Choroid plexus epithelial cell (primary cell): Measurements from ENCODE around the gene DPP4.

Source experiments
- DNase-seq: peaks from one replicate; pipeline ENCODE4 v3.0.0-alpha.2; 2010; ENCODE audit warnings: low read depth
- H3K4me3 ChIP-seq: 2 replicates; pipeline ENCODE4 v1.5.1; 2011; ENCODE audit warnings: low read depth, mild to moderate bottlenecking, control low read depth, low read length, moderate library complexity
- TF ChIP-seq, protein P1 (sequence below): conservative IDR thresholded peaks from 2 replicates; pipeline ENCODE4 v1.5.1; 2011; ENCODE audit warnings: low read depth, mild to moderate bottlenecking, control low read depth, inconsistent platforms, low read length, moderate library complexity

Gene DPP4

DNA sequence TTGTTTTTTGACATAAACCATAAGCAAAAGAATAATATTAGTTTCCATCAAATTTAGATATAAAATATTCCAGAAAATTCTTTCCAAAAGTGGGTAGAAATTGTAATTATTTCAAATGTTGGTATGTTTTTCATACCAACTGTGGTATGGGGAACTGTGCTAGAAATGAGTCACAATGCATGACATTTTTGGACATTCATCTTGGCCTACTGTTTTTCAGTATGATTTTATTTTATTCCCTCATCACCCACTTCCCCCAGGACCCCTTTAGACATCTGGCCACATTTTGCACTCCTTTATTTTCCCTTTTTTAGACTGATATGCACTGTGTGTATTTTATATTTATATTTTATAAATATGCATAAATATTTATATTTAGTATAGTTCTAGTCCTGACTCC lies 97.1 kb downstream of the DPP4 start:
- no peak overlapping the region for H3K4me3 ChIP-seq
- DNase-seq = no peak
- TF ChIP-seq, protein P1, sequence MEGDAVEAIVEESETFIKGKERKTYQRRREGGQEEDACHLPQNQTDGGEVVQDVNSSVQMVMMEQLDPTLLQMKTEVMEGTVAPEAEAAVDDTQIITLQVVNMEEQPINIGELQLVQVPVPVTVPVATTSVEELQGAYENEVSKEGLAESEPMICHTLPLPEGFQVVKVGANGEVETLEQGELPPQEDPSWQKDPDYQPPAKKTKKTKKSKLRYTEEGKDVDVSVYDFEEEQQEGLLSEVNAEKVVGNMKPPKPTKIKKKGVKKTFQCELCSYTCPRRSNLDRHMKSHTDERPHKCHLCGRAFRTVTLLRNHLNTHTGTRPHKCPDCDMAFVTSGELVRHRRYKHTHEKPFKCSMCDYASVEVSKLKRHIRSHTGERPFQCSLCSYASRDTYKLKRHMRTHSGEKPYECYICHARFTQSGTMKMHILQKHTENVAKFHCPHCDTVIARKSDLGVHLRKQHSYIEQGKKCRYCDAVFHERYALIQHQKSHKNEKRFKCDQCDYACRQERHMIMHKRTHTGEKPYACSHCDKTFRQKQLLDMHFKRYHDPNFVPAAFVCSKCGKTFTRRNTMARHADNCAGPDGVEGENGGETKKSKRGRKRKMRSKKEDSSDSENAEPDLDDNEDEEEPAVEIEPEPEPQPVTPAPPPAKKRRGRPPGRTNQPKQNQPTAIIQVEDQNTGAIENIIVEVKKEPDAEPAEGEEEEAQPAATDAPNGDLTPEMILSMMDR = no peak

DNA sequence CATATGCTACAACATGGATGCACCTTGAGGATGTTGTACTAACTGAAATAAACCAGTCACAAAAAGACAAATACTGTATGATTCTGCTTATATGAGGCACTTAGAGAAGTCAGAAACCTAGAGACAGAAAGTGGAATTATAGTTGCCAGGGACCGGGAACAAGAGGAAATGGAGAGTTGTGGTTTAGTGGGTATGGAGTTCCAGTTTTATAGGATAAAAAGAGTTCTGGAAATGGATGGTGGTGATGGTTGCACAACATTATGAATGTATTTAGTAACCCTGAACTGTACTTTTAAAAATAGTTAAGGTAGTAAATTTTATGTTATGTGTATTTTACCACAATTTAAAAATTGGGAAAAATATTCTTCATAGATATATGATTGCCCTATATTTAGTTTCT lies 97.7 kb downstream of the DPP4 start:
- TF ChIP-seq, protein P1 = no peak
- H3K4me3 ChIP-seq = no peak overlapping the region
- DNase-seq = no peak

DNA sequence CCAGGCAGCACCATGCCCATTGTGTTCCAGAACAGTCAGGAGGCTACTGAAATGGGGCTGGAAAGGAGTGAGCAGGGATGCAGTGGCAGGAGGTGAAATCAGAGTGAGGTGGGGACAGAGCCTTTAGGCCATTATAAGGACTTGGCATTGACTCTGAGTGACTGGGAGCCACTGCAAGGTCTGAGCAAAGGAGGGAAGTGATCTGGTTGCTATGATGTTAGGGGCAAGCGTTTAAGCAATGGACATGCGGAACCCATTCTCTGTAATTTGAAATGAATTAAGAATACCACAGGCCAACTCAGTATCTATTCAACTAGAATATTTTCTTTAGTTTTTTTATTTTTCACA lies 98.2 kb downstream of the DPP4 start:
- no peak overlapping the region for H3K4me3 ChIP-seq
- no peak for DNase-seq
- TF ChIP-seq, protein P1 = no peak

DNA sequence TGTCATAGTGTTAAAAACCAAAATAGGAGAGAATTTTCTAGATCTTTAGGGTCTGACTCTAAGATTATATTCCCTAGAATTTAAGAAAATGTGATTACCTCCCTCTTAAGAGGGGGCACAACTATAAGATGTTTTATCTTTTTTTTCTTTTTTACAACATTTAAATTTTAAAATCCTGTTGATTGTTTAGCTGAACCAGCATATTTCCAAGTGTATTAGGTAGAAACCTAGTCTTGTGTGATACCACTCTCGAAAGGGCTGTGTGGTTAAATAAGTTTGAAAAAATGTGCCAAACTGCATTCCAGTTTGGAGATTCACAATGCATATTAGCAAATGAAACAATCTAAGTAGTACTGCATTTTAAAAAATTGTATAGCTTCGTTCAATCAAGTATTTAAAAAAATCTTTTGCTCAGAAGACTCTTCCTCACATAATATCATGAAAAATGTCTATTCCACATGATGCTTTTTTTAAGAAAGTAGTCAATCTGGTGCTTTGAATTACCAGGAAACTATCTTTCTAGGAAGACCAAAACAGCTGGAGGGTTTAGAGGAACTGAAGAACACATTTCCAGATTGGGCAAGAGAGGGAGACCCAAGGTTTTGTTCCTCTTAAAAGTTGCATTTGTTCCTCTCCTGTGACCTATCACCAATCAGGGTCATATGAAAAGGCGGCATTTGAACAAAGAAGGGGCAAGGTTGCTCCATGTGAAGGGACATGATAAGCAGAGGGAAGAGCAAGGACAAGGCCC lies 98.8 kb downstream of the DPP4 start:
- no peak for DNase-seq
- no peak overlapping the region for H3K4me3 ChIP-seq
- TF ChIP-seq, protein P1 = no peak

DNA sequence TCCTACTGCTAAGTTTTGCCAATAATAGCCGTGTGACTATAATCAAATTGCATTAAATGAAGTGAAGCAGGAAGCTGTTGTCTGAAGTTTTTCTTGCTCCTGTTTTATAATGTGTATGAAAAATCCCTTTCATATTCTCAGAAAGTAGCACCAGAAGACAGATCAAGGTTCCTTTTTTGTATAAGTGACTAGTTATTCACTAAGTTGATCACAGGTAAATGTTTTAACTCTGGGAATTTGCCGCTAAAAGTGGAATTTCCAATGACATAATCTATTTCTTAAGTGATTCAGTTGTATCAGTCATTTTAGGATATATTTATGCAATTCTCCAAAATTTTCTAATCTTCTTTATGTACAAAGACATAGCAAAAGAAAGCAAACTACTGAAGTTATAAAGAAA lies 99.6 kb downstream of the DPP4 start:
- no peak for DNase-seq
- TF ChIP-seq, protein P1 = no peak
- H3K4me3 ChIP-seq = no peak overlapping the region

DNA sequence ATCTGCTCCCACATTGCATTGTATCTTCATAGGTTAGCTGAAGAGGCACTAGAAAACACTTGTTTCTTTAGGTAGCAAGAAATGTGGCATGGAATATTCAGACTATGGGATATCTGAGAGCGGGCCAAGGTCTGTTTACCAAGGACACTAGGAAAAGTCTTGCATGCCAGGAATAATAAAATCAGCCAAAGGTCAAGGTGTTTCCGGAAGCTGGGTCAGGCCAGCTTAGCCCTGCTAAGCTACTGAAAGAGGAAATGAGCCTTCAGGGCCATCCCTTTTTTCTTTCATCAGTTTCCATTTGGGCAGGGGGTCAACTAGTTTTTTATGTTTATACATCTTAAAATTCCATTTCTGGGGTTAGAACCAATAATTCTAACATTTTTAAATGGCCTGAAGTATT lies 101.1 kb downstream of the DPP4 start:
- TF ChIP-seq, protein P1 = no peak
- DNase-seq = no peak
- H3K4me3 ChIP-seq = no peak overlapping the region

DNA sequence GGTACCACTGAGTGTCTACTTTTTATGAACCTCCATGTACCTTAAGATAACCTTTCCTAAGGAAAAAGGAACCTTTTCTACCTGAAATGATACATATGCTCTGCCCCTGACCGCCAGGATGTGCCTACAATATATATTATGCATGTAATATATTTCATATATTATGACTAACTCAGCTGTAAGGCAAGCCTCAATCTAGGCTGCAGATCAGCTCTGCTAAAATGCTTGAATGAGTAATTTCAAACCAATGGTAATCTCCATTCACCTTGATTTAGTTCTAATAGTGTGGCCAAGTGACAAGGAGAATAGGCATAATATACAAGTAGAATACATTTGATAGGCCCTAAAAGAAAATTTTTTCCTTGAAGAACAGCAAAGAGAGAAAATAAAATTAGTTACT lies 101.8 kb downstream of the DPP4 start:
- TF ChIP-seq, protein P1 = no peak
- DNase-seq = no peak
- H3K4me3 ChIP-seq = no peak overlapping the region
